NCI-H460 (cell line): Measurements from ENCODE around the gene PRUNE2. TPM values are rescaled to one million over a fixed set of nuclear protein-coding genes. Genes with fewer than 3 reads are reported as not detected.

ENCODE experiments used
- DNase-seq: peaks from one replicate; pipeline ENCODE4 v3.0.0-alpha.2; 2016; ENCODE audit warnings: low read depth; ENCODE audit errors: extremely low read depth
- total RNA-seq: library from RNA; depleted of rRNA; stranded (reverse); fragments of >200 nt; shearing (Covaris generic); gene quantifications from 2 replicates; pipeline ENCODE4 v1.2.3, GENCODE V29; 2014

The PRUNE2 gene
- total RNA-seq, 1 experiment from 2014 or later = 0.27 TPM

GRCh38 chr9:76904661-76905457, 1.1 kb downstream of the PRUNE2 start:
- no peak for DNase-seq

GRCh38 chr9:76902395-76902794, 3.5 kb downstream of the PRUNE2 start:
- DNase-seq = no peak

- no peak for DNase-seq
Measured at GRCh38 chr9:76901801-76902200, 4.1 kb downstream of the PRUNE2 start.

GRCh38 chr9:76900884-76901440, 5.0 kb downstream of the PRUNE2 start:
- DNase-seq = no peak

GRCh38 chr9:76898786-76899185, 7.1 kb downstream of the PRUNE2 start:
- DNase-seq = no peak

- no peak for DNase-seq
Measured at GRCh38 chr9:76897804-76898525, 7.9 kb downstream of the PRUNE2 start.

- no peak for DNase-seq
Measured at GRCh38 chr9:76896035-76896434, 9.9 kb downstream of the PRUNE2 start.

- DNase-seq = no peak
Measured at GRCh38 chr9:76895186-76895585, 10.7 kb downstream of the PRUNE2 start.

- DNase-seq = peak; percentile 1
Measured at GRCh38 chr9:76894198-76894597, 11.7 kb downstream of the PRUNE2 start.

- DNase-seq = no peak
Measured at GRCh38 chr9:76893395-76893932, 12.4 kb downstream of the PRUNE2 start.

GRCh38 chr9:76891874-76892273, 14.0 kb downstream of the PRUNE2 start:
- no peak for DNase-seq

GRCh38 chr9:76891279-76891678, 14.6 kb downstream of the PRUNE2 start:
- no peak for DNase-seq

- DNase-seq = no peak
Measured at GRCh38 chr9:76887951-76888350, 18.0 kb downstream of the PRUNE2 start.

GRCh38 chr9:76887003-76887821, 18.7 kb downstream of the PRUNE2 start:
- no peak for DNase-seq

GRCh38 chr9:76886318-76886717, 19.6 kb downstream of the PRUNE2 start:
- no peak for DNase-seq

- DNase-seq = no peak
Measured at GRCh38 chr9:76884823-76885222, 21.1 kb downstream of the PRUNE2 start.

GRCh38 chr9:76883341-76883855, 22.5 kb downstream of the PRUNE2 start:
- no peak for DNase-seq

GRCh38 chr9:76882686-76883085, 23.2 kb downstream of the PRUNE2 start:
- DNase-seq = no peak

GRCh38 chr9:76880210-76880609, 25.7 kb downstream of the PRUNE2 start:
- no peak for DNase-seq

- no peak for DNase-seq
Measured at GRCh38 chr9:76878933-76879332, 27.0 kb downstream of the PRUNE2 start.
